ENCODE data around the gene FIBCD1. TPM values are rescaled to one million over a fixed set of nuclear protein-coding genes. Genes with fewer than 3 reads are reported as not detected.

Gene FIBCD1
- total and polyA plus RNA-seq, 2 experiments from 2014 or later, result 4.4 to 5.6 TPM

GRCh38 chr9:130858739-130859705 is 80.0 kb downstream of the FIBCD1 start:
- H4K20me1 ChIP-seq (replicated peaks; ENCODE audit: insufficient read depth), result peaks cover 26% of the 10 kb centered on the region
- H3K27ac ChIP-seq (ENCODE audit: low read depth), result peak overlapping the region; percentile 86
- peak overlapping the region; percentile 79; the same call in 1 of the 2 replicates for H3K27ac Mint-ChIP-seq
- no peak overlapping the region for H3K4me2 ChIP-seq
- H3K9me3 Mint-ChIP-seq, result no peaks in the 10 kb centered on the region
- peaks cover 15% of the 10 kb centered on the region for H3F3A ChIP-seq (replicated peaks; ENCODE audit: low read depth)
- no peak overlapping the region for H2AFZ ChIP-seq
- no peak overlapping the region for H3K4me3 ChIP-seq
- peaks cover 18% of the 10 kb centered on the region for H3K4me1 Mint-ChIP-seq
- ATAC-seq (peak; percentile 23; the same call in 2 of the 3 replicates), DNase-seq (ENCODE audit: low spot score) (no peak)
- H3K4me1 ChIP-seq (ENCODE audit: insufficient read depth), result no peaks in the 10 kb centered on the region
- H3K4me3 Mint-ChIP-seq, result no peak overlapping the region
- peaks cover 1% of the 10 kb centered on the region for H3K27me3 Mint-ChIP-seq (ENCODE audit: insufficient read depth, low read depth, poor library complexity)
- TF ChIP-seq STAT1 (IDR thresholded peaks at IDR 0.05; ENCODE audit: unreplicated experiment) (no peak), POLR2AphosphoS5 (IDR thresholded peaks at IDR 0.05; ENCODE audit: low read depth) (no peak), JUNB (IDR thresholded peaks at IDR 0.05; ENCODE audit: unreplicated experiment) (no peak), EZH2 (IDR thresholded peaks at IDR 0.05; ENCODE audit: low read depth, unreplicated experiment) (no peak), ZNF331 (CRISPR knock-in tag; IDR thresholded peaks at IDR 0.05; ENCODE audit: low read depth) (no peak), NANOG (IDR thresholded peaks at IDR 0.05; ENCODE audit: borderline replicate concordance) (no peak), CTCF (conservative IDR thresholded peaks at IDR 0.05; ENCODE audit: low read depth in 2 of 2) (no peak), CREB1 (CRISPR knock-in tag; IDR thresholded peaks at IDR 0.05; ENCODE audit: low read depth) (no peak), ZNF114 (CRISPR knock-in tag; IDR thresholded peaks at IDR 0.05) (no peak)
- TF ChIP-seq, protein P1, sequence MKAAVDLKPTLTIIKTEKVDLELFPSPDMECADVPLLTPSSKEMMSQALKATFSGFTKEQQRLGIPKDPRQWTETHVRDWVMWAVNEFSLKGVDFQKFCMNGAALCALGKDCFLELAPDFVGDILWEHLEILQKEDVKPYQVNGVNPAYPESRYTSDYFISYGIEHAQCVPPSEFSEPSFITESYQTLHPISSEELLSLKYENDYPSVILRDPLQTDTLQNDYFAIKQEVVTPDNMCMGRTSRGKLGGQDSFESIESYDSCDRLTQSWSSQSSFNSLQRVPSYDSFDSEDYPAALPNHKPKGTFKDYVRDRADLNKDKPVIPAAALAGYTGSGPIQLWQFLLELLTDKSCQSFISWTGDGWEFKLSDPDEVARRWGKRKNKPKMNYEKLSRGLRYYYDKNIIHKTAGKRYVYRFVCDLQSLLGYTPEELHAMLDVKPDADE (IDR thresholded peaks at IDR 0.05), result no peak
- TF ChIP-seq, protein P2, sequence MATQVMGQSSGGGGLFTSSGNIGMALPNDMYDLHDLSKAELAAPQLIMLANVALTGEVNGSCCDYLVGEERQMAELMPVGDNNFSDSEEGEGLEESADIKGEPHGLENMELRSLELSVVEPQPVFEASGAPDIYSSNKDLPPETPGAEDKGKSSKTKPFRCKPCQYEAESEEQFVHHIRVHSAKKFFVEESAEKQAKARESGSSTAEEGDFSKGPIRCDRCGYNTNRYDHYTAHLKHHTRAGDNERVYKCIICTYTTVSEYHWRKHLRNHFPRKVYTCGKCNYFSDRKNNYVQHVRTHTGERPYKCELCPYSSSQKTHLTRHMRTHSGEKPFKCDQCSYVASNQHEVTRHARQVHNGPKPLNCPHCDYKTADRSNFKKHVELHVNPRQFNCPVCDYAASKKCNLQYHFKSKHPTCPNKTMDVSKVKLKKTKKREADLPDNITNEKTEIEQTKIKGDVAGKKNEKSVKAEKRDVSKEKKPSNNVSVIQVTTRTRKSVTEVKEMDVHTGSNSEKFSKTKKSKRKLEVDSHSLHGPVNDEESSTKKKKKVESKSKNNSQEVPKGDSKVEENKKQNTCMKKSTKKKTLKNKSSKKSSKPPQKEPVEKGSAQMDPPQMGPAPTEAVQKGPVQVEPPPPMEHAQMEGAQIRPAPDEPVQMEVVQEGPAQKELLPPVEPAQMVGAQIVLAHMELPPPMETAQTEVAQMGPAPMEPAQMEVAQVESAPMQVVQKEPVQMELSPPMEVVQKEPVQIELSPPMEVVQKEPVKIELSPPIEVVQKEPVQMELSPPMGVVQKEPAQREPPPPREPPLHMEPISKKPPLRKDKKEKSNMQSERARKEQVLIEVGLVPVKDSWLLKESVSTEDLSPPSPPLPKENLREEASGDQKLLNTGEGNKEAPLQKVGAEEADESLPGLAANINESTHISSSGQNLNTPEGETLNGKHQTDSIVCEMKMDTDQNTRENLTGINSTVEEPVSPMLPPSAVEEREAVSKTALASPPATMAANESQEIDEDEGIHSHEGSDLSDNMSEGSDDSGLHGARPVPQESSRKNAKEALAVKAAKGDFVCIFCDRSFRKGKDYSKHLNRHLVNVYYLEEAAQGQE (IDR thresholded peaks at IDR 0.05; ENCODE audit: unreplicated experiment), result no peak
- TF ChIP-seq, protein P3, sequence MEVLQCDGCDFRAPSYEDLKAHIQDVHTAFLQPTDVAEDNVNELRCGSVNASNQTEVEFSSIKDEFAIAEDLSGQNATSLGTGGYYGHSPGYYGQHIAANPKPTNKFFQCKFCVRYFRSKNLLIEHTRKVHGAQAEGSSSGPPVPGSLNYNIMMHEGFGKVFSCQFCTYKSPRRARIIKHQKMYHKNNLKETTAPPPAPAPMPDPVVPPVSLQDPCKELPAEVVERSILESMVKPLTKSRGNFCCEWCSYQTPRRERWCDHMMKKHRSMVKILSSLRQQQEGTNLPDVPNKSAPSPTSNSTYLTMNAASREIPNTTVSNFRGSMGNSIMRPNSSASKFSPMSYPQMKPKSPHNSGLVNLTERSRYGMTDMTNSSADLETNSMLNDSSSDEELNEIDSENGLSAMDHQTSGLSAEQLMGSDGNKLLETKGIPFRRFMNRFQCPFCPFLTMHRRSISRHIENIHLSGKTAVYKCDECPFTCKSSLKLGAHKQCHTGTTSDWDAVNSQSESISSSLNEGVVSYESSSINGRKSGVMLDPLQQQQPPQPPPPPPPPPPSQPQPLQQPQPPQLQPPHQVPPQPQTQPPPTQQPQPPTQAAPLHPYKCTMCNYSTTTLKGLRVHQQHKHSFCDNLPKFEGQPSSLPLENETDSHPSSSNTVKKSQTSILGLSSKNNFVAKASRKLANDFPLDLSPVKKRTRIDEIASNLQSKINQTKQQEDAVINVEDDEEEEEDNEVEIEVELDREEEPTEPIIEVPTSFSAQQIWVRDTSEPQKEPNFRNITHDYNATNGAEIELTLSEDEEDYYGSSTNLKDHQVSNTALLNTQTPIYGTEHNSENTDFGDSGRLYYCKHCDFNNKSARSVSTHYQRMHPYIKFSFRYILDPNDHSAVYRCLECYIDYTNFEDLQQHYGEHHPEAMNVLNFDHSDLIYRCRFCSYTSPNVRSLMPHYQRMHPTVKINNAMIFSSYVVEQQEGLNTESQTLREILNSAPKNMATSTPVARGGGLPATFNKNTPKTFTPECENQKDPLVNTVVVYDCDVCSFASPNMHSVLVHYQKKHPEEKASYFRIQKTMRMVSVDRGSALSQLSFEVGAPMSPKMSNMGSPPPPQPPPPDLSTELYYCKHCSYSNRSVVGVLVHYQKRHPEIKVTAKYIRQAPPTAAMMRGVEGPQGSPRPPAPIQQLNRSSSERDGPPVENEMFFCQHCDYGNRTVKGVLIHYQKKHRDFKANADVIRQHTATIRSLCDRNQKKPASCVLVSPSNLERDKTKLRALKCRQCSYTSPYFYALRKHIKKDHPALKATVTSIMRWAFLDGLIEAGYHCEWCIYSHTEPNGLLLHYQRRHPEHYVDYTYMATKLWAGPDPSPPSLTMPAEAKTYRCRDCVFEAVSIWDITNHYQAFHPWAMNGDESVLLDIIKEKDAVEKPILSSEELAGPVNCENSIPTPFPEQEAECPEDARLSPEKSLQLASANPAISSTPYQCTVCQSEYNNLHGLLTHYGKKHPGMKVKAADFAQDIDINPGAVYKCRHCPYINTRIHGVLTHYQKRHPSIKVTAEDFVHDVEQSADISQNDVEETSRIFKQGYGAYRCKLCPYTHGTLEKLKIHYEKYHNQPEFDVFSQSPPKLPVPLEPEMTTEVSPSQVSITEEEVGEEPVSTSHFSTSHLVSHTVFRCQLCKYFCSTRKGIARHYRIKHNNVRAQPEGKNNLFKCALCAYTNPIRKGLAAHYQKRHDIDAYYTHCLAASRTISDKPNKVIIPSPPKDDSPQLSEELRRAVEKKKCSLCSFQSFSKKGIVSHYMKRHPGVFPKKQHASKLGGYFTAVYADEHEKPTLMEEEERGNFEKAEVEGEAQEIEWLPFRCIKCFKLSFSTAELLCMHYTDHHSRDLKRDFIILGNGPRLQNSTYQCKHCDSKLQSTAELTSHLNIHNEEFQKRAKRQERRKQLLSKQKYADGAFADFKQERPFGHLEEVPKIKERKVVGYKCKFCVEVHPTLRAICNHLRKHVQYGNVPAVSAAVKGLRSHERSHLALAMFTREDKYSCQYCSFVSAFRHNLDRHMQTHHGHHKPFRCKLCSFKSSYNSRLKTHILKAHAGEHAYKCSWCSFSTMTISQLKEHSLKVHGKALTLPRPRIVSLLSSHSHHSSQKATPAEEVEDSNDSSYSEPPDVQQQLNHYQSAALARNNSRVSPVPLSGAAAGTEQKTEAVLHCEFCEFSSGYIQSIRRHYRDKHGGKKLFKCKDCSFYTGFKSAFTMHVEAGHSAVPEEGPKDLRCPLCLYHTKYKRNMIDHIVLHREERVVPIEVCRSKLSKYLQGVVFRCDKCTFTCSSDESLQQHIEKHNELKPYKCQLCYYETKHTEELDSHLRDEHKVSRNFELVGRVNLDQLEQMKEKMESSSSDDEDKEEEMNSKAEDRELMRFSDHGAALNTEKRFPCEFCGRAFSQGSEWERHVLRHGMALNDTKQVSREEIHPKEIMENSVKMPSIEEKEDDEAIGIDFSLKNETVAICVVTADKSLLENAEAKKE (CRISPR knock-in tag; IDR thresholded peaks at IDR 0.05), result no peak
- peaks cover 41% of the 10 kb centered on the region for H3K36me3 Mint-ChIP-seq (ENCODE audit: low read depth)
- H3K79me2 ChIP-seq (replicated peaks; ENCODE audit: insufficient read depth), result peaks cover 59% of the 10 kb centered on the region
- peaks cover 21% of the 10 kb centered on the region for H3K36me3 ChIP-seq (ENCODE audit: insufficient read depth)
- H3K27me3 ChIP-seq (ENCODE audit: insufficient read depth), result no peaks in the 10 kb centered on the region
- H3K9me2 ChIP-seq (ENCODE audit: insufficient read depth), result no peaks in the 10 kb centered on the region

Measured in GM23338 (cell line).